Tibial nerve (tissue), 4 donors: ENCODE measurements around the gene EXOC3L2.

Experiments
- EP300 ChIP-seq, 2 donors: sonication (generic); formaldehyde crosslinking; IDR thresholded peaks; one replicate each; pipeline ENCODE4 v1.6.1; 2017; ENCODE audit warnings: antibody characterized with exemption in 2 of 2, mild to moderate bottlenecking in 1 of 2
- POLR2A ChIP-seq, 2 donors: fragments of 450-650 bp; IDR thresholded peaks; one replicate each; pipeline ENCODE4 v1.6.1; 2017; ENCODE audit warnings: antibody characterized with exemption in 2 of 2, mild to moderate bottlenecking in 2 of 2, moderate library complexity in 2 of 2
- TF ChIP-seq, protein P1 (sequence below), 5 experiments: fragments of 200-600 bp in 3 of 5; fragments of 450-650 bp in 2 of 5; sonication (generic) in 3 of 5; IDR thresholded peaks; one replicate each; pipeline ENCODE4 v1.5.1; 2016 to 2019; ENCODE audit warnings: antibody characterized with exemption in 5 of 5, mild to moderate bottlenecking in 3 of 5, moderate library complexity in 2 of 5

DNA sequence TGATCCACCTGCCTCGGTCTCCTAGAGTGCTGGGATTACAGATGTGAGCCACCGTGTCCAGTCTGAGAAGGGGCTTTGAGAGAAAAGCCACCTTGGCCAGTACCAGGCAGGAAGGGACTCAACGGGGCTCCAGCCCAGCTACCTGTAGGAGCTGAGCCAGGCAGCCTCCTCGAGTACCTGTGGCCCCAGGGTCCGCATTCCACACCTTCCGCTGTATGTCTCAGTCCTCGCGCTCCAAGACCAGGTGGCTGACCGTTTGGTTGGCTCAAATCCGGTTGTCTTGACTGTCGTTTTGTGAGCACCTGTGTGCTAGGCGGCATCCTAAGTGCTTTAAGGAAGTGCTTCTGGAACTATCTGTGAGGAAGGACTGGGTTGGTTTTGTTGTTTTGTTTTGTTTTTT lies 22.1 kb upstream of the EXOC3L2 start:
- TF ChIP-seq, protein P1, sequence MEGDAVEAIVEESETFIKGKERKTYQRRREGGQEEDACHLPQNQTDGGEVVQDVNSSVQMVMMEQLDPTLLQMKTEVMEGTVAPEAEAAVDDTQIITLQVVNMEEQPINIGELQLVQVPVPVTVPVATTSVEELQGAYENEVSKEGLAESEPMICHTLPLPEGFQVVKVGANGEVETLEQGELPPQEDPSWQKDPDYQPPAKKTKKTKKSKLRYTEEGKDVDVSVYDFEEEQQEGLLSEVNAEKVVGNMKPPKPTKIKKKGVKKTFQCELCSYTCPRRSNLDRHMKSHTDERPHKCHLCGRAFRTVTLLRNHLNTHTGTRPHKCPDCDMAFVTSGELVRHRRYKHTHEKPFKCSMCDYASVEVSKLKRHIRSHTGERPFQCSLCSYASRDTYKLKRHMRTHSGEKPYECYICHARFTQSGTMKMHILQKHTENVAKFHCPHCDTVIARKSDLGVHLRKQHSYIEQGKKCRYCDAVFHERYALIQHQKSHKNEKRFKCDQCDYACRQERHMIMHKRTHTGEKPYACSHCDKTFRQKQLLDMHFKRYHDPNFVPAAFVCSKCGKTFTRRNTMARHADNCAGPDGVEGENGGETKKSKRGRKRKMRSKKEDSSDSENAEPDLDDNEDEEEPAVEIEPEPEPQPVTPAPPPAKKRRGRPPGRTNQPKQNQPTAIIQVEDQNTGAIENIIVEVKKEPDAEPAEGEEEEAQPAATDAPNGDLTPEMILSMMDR (IDR thresholded peaks at IDR 0.05) = no peak
- TF ChIP-seq POLR2A (IDR thresholded peaks at IDR 0.05) (no peak), EP300 (IDR thresholded peaks at IDR 0.05) (no peak)
